Measurements from ENCODE around the gene MEF2B.

DNA sequence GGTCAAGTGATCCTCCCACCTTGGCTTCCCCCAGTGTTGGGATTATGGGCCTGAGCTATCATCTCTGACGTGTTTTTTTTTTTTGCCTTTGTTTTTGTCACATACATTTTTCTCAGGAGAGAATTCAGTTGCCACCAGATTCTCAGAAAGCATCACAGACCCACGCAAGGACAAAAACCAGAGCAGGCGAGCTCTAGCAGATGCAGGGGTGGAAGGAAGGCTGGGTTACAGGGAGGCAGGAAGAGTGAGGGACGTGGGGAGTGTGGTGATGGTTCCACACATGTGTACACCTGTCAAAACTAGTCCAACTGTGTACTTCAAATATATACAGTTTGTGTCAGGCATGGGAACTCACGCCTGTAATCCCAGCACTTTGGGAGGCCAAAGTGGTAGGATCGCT is 36.1 kb downstream of the MEF2B start:
- TF ChIP-seq, protein P1, sequence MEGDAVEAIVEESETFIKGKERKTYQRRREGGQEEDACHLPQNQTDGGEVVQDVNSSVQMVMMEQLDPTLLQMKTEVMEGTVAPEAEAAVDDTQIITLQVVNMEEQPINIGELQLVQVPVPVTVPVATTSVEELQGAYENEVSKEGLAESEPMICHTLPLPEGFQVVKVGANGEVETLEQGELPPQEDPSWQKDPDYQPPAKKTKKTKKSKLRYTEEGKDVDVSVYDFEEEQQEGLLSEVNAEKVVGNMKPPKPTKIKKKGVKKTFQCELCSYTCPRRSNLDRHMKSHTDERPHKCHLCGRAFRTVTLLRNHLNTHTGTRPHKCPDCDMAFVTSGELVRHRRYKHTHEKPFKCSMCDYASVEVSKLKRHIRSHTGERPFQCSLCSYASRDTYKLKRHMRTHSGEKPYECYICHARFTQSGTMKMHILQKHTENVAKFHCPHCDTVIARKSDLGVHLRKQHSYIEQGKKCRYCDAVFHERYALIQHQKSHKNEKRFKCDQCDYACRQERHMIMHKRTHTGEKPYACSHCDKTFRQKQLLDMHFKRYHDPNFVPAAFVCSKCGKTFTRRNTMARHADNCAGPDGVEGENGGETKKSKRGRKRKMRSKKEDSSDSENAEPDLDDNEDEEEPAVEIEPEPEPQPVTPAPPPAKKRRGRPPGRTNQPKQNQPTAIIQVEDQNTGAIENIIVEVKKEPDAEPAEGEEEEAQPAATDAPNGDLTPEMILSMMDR (IDR thresholded peaks at IDR 0.05): no peak
- TF ChIP-seq POLR2AphosphoS5 (IDR thresholded peaks at IDR 0.05) (no peak), EP300 (IDR thresholded peaks at IDR 0.05) (no peak)
